ENCODE measurements around the gene HLF. TPM values are rescaled to one million over a fixed set of nuclear protein-coding genes. Genes with fewer than 3 reads are reported as not detected.

Gene HLF
- total and polyA plus RNA-seq, 4 donors: 8.0 to 59.3 (median 24.6) TPM

Other genes starting within 250 kb of the HLF start
- gene MMD, start 156.9 kb downstream of the HLF start, total RNA-seq: 10 to 100 TPM; 12.9 to 18.7 TPM
- 1 to 10 TPM; 4.9 to 9.9 TPM for gene MMD, start 156.9 kb downstream of the HLF start, polyA plus RNA-seq
- gene SMIM36, start 246.5 kb downstream of the HLF start, total RNA-seq: not detected
- not detected for gene SMIM36, start 246.5 kb downstream of the HLF start, polyA plus RNA-seq

Data from liver (tissue), 4 donors.